Stomach (tissue), 9 donors: ENCODE results near the gene JCHAIN. TPM values are rescaled to one million over a fixed set of nuclear protein-coding genes. Genes with fewer than 3 reads are reported as not detected.

Experiments used
- DNase-seq, 2 donors: peaks; one replicate each; pipeline versions ENCODE4 v3.0.0 to v3.0.0-alpha.2; 2013 to 2019
- H3K27ac ChIP-seq, 5 donors: fragments of 200-600 bp in 4 of 5; sonication (generic) in 4 of 5; one replicate each; pipeline ENCODE4 v1.5.1; 2013 to 2019; ENCODE audit warnings: mild to moderate bottlenecking in 1 of 5, moderate library complexity in 1 of 5
- H3K27me3 ChIP-seq, 3 donors: fragments of 200-600 bp; sonication (generic); one replicate each; pipeline ENCODE4 v1.5.1; 2017 to 2019; ENCODE audit warnings: mixed run types in 1 of 3
- H3K36me3 ChIP-seq, 4 donors: fragments of 200-600 bp; sonication (generic); 1 replicate in 3 of 4; 2 replicates in 1 of 4; pipeline ENCODE4 v1.5.1; 2016 to 2019
- H3K4me1 ChIP-seq, 4 donors: fragments of 200-600 bp; sonication (generic); one replicate each; pipeline ENCODE4 v1.5.1; 2016 to 2019
- H3K4me3 ChIP-seq, 4 donors: fragments of 200-600 bp; sonication (generic) in 3 of 4; one replicate each; pipeline ENCODE4 v1.5.1; 2016 to 2019; ENCODE audit warnings: mild to moderate bottlenecking in 1 of 4
- H3K9me3 ChIP-seq, 4 donors: fragments of 200-600 bp; sonication (generic); one replicate each; pipeline ENCODE4 v1.5.1; 2016 to 2019
- CTCF ChIP-seq, 7 experiments: fragments of 450-650 bp in 4 of 7; fragments of 200-600 bp in 3 of 7; sonication (generic) in 3 of 7; IDR thresholded peaks; one replicate each; pipeline ENCODE4 v1.5.1; 2016 to 2019; ENCODE audit warnings: antibody characterized with exemption in 7 of 7, control low read depth in 2 of 7, mild to moderate bottlenecking in 1 of 7
- EP300 ChIP-seq: sonication (generic); formaldehyde crosslinking; IDR thresholded peaks from one replicate; pipeline ENCODE4 v1.6.1; 2017; ENCODE audit warnings: antibody characterized with exemption
- POLR2A ChIP-seq, 4 donors: fragments of 450-650 bp; IDR thresholded peaks; one replicate each; pipeline ENCODE4 v1.6.1; 2016; ENCODE audit warnings: antibody characterized with exemption in 4 of 4, control low read depth in 2 of 4, mild to moderate bottlenecking in 1 of 4, moderate library complexity in 1 of 4
- POLR2AphosphoS5 ChIP-seq, 3 donors: sonication (generic); formaldehyde crosslinking; IDR thresholded peaks; one replicate each; pipeline ENCODE4 v1.6.1; 2016; ENCODE audit warnings: antibody characterized with exemption in 3 of 3
- WGBS, 5 donors: extraction: QIAGEN DNeasy Blood & Tissue Kit in 3 of 5; methylation state at CpG; one replicate each; pipeline versions ENCODE4 v1.1.5 to v1.1.7; 2013 to 2018; 5-methylcytosine and 5-hydroxymethylcytosine counted together
- intact Hi-C: fragments of 100-400 bp; cut with DNase I; formaldehyde crosslinking; loops from one replicate; pipeline ENCODE4 v1.15.1; 2023; ENCODE audit warnings: low total_unique reads
- polyA plus RNA-seq, 3 donors: library from polyadenylated mRNA; stranded (reverse); fragments of 200-250 nt; gene quantifications; one replicate each; pipeline ENCODE4 v1.2.3, GENCODE V29; 2013
- total RNA-seq, 5 donors: library from RNA; depleted of rRNA; stranded (reverse); fragments of >200 nt; gene quantifications; one replicate each; pipeline versions ENCODE4 v1.1.0 to v1.2.3, GENCODE V29; 2014 to 2016
- donor health status: healthy with polysubstance abuse.
- donor health status: Bipolar disorder and iron deficiency.
- donor health status: healthy.

The JCHAIN gene
- total and polyA plus RNA-seq, 8 donors, result 5.5 to 284 (median 41.9) TPM

GRCh38 chr4:70619778-70620177 lies 46.5 kb downstream of the JCHAIN start:
- Histone ChIP-seq H3K4me1 (peaks cover 5 to 25% (median 13%) of the 10 kb centered on the region in 4 donors), H3K27me3 (no peaks in the 10 kb centered on the region), H3K4me3 (no peak overlapping the region), H3K36me3 (no peaks in the 10 kb centered on the region), H3K27ac (no peak overlapping the region), H3K9me3 (no peaks in the 10 kb centered on the region)
- no peak for DNase-seq
- 95 to 97% (median 96%) methylated on average over 2 of the region's 2 CpGs for WGBS, 5 donors
- TF ChIP-seq POLR2AphosphoS5 (IDR thresholded peaks at IDR 0.05) (no peak), CTCF (IDR thresholded peaks at IDR 0.05) (no peak), EP300 (no peak), POLR2A (IDR thresholded peaks at IDR 0.05) (no peak)
- intact Hi-C loops, result no loop called here

GRCh38 chr4:70619288-70619687 lies 47.0 kb downstream of the JCHAIN start:
- DNase-seq, result no peak
- H3K4me1 ChIP-seq, result peaks cover 5 to 30% (median 16%) of the 10 kb centered on the region in 4 donors
- no peaks in the 10 kb centered on the region for H3K36me3 ChIP-seq
- no peaks in the 10 kb centered on the region for H3K27me3 ChIP-seq
- H3K4me3 ChIP-seq, result no peak overlapping the region
- no peak overlapping the region for H3K27ac ChIP-seq
- intact Hi-C loops, result no loop called here
- TF ChIP-seq CTCF (IDR thresholded peaks at IDR 0.05) (no peak), POLR2AphosphoS5 (IDR thresholded peaks at IDR 0.05) (no peak), POLR2A (IDR thresholded peaks at IDR 0.05) (no peak), EP300 (no peak)
- H3K9me3 ChIP-seq, result no peaks in the 10 kb centered on the region
- WGBS, 5 donors, result 92 to 94% (median 93%) methylated on average over 4 of the region's 4 CpGs

- H3K4me3 ChIP-seq, result peak overlapping the region; percentile 2 to 34 (median 29)
- 18 to 43% (median 25%) methylated on average over 3 of the region's 3 CpGs for WGBS, 5 donors
Measured at GRCh38 chr4:70614184-70614555, 52.1 kb downstream of the JCHAIN start.

GRCh38 chr4:70613306-70614183 lies 52.8 kb downstream of the JCHAIN start:
- Histone ChIP-seq H3K27ac (peak overlapping the region in 4 of 5 donors; percentile 29 to 57 (median 46)), H3K9me3 (no peaks in the 10 kb centered on the region), H3K36me3 (no peaks in the 10 kb centered on the region), H3K4me3 (peak overlapping the region; percentile 2 to 34 (median 29)), H3K4me1 (peaks cover 5 to 42% (median 22%) of the 10 kb centered on the region in 4 donors), H3K27me3 (no peaks in the 10 kb centered on the region)
- WGBS, 5 donors, result 8 to 16% (median 10%) methylated on average over 9 of the region's 9 CpGs
- no peak for TF ChIP-seq POLR2A (IDR thresholded peaks at IDR 0.05)
- TF ChIP-seq POLR2AphosphoS5 (IDR thresholded peaks at IDR 0.05), result no peak
- no peak for TF ChIP-seq EP300
- DNase-seq, result peak in 1 of 2 donors; percentile 50
- intact Hi-C loops, result no loop called here

More at GRCh38 chr4:70614184-70614555, 52.1 kb downstream of the JCHAIN start:
- Histone ChIP-seq H3K9me3 (no peaks in the 10 kb centered on the region), H3K36me3 (no peaks in the 10 kb centered on the region), H3K27me3 (no peaks in the 10 kb centered on the region), H3K27ac (peak overlapping the region in 3 of 5 donors; percentile 29 to 57 (median 56)), H3K4me1 (peaks cover 5 to 42% (median 22%) of the 10 kb centered on the region in 4 donors)
- intact Hi-C loops, result no loop called here
- TF ChIP-seq POLR2A (IDR thresholded peaks at IDR 0.05), result no peak
- no peak for TF ChIP-seq EP300
- no peak for TF ChIP-seq CTCF (IDR thresholded peaks at IDR 0.05)
- TF ChIP-seq POLR2AphosphoS5 (IDR thresholded peaks at IDR 0.05), result no peak
- no peak for DNase-seq
